Naive thymus-derived CD4-positive, alpha-beta T cell (primary cell): ENCODE results near the gene SIGMAR1. TPM values are rescaled to one million over a fixed set of nuclear protein-coding genes. Genes with fewer than 3 reads are reported as not detected.
A peak's percentile ranks its signal among the peaks of the same experiment; 100 is the strongest.

Experiments used
- ATAC-seq: fragments of 150-1000 bp; cut with Tn5 transposase; 2 replicates; pipeline ENCODE4 v1.10.0; 2021; ENCODE audit warnings: mild to moderate bottlenecking, moderate library complexity
- CTCF ChIA-PET: fragments of 350-600 bp; sonication (Branson Sonifier 250); formaldehyde crosslinking; loops from one replicate; lab custom pipeline; 2021; ENCODE audit warnings: antibody characterized with exemption; lab: Charles Lee
- POLR2A ChIA-PET: fragments of 350-600 bp; sonication (Branson Sonifier 250); formaldehyde crosslinking; loops from one replicate; lab custom pipeline; 2021; ENCODE audit warnings: antibody characterized with exemption, inconsistent platforms; lab: Charles Lee
- DNase-seq, 9 donors: peaks; one replicate each; pipeline versions ENCODE4 v3.0.0 to v3.0.0-alpha.2; 2020 to 2022; ENCODE audit warnings: mixed read lengths in 1 of 9
- H3K27ac ChIP-seq: one replicate; pipeline ENCODE4 v1.7.0; 2013; ENCODE audit warnings: mild to moderate bottlenecking, low read depth, low read length, moderate library complexity
- H3K27me3 ChIP-seq, 2 donors: one replicate each; pipeline ENCODE4 v1.7.0; 2013; ENCODE audit warnings: low read length in 2 of 2, mild to moderate bottlenecking in 2 of 2, moderate library complexity in 2 of 2; ENCODE audit not compliant: control insufficient read depth in 2 of 2, insufficient read depth in 2 of 2
- H3K36me3 ChIP-seq, 3 experiments: 1 replicate in 2 of 3; 2 replicates in 1 of 3; pipeline ENCODE4 v1.7.0; 2013; ENCODE audit warnings: low read length in 3 of 3, mild to moderate bottlenecking in 3 of 3, moderate library complexity in 1 of 3; ENCODE audit not compliant: insufficient read depth in 3 of 3, control insufficient read depth in 2 of 3
- H3K4me1 ChIP-seq, 2 donors: one replicate each; pipeline ENCODE4 v1.7.0; 2013; ENCODE audit warnings: low read length in 2 of 2, mild to moderate bottlenecking in 2 of 2, moderate library complexity in 1 of 2; ENCODE audit not compliant: control insufficient read depth in 2 of 2, insufficient read depth in 2 of 2
- H3K4me3 ChIP-seq: 2 replicates; pipeline ENCODE4 v1.7.0; 2013; ENCODE audit warnings: mild to moderate bottlenecking, low read length
- H3K9me3 ChIP-seq, 3 experiments: 1 replicate in 2 of 3; 2 replicates in 1 of 3; pipeline ENCODE4 v1.7.0; 2013; ENCODE audit warnings: low read length in 3 of 3; ENCODE audit not compliant: control insufficient read depth in 2 of 3
- H3K27ac Mint-ChIP-seq, 9 donors: one replicate each; pipeline ENCODE4 v1.8.0; 2020 to 2022; ENCODE audit warnings: mixed read lengths in 9 of 9, mild to moderate bottlenecking in 8 of 9, moderate library complexity in 5 of 9, inconsistent platforms in 2 of 9
- H3K27me3 Mint-ChIP-seq, 5 donors: one replicate each; pipeline ENCODE4 v1.8.0; 2021 to 2022; ENCODE audit warnings: mixed read lengths in 5 of 5, mild to moderate bottlenecking in 1 of 5
- H3K36me3 Mint-ChIP-seq, 5 donors: one replicate each; pipeline ENCODE4 v1.8.0; 2020 to 2022; ENCODE audit warnings: mixed read lengths in 5 of 5, mild to moderate bottlenecking in 3 of 5, inconsistent platforms in 1 of 5
- H3K4me1 Mint-ChIP-seq, 7 donors: one replicate each; pipeline ENCODE4 v1.8.0; 2020 to 2022; ENCODE audit warnings: mixed read lengths in 7 of 7, mild to moderate bottlenecking in 3 of 7, inconsistent platforms in 1 of 7
- H3K4me3 Mint-ChIP-seq, 10 donors: one replicate each; pipeline ENCODE4 v1.8.0; 2020 to 2022; ENCODE audit warnings: mild to moderate bottlenecking in 10 of 10, mixed read lengths in 10 of 10, moderate library complexity in 6 of 10, inconsistent platforms in 2 of 10
- H3K9me3 Mint-ChIP-seq, 11 donors: one replicate each; pipeline ENCODE4 v1.8.0; 2020 to 2022; ENCODE audit warnings: mixed read lengths in 11 of 11, mild to moderate bottlenecking in 4 of 11, inconsistent platforms in 1 of 11, moderate library complexity in 1 of 11
- intact Hi-C, 2 donors: fragments of 100-400 bp; cut with micrococcal nuclease; formaldehyde crosslinking; loops; one replicate each; pipeline ENCODE4 v1.15.1; 2023
- polyA plus RNA-seq, 2 donors: library from polyadenylated mRNA; unstranded; fragments of 300-500 nt; fragmentation: Illumina TruSeq; gene quantifications; one replicate each; pipeline ENCODE4 v1.2.3, GENCODE V29; 2021
- total RNA-seq, 6 experiments: library from RNA in 5 of 6; stranded (reverse) in 5 of 6; gene quantifications; 1 replicate in 5 of 6; 2 replicates in 1 of 6; pipeline ENCODE4 v1.2.3 and lab custom pipeline; 2021 to 2026

The SIGMAR1 gene
- total and polyA plus RNA-seq, 7 experiments from 2014 or later = 20.7 to 102 (median 52.8) TPM

- DNase-seq = peak; percentile 61 to 94 (median 91)
- H3K4me3 ChIP-seq = peak within 1 kb of the TSS; percentile 86
- peaks cover 18 to 41% (median 27%) of the 10 kb centered on the region in 5 donors for H3K27me3 Mint-ChIP-seq
Observed at GRCh38 chr9:34620061-34620994, 17.3 kb downstream of the SIGMAR1 start, which contains the start of gene DCTN3. Gene DCTN3 (minus strand): TSS chr9:34620495. CDS start chr9:34620464, 31 bp downstream.

GRCh38 chr9:34615132-34615531 is 22.5 kb downstream of the SIGMAR1 start:
- Mint-ChIP-seq H3K4me1 (peaks cover 20 to 39% (median 35%) of the 10 kb centered on the region in 7 donors), H3K27ac (no peak overlapping the region), H3K4me3 (no peak overlapping the region), H3K9me3 (peaks cover 0 to 1% (median 0%) of the 10 kb centered on the region in 11 donors), H3K27me3 (no peaks in the 10 kb centered on the region), H3K36me3 (peaks cover 7 to 30% (median 11%) of the 10 kb centered on the region in 5 donors)
- Histone ChIP-seq H3K4me1 (peaks cover 17 to 29% of the 10 kb centered on the region in 2 donors), H3K36me3 (peaks cover 0 to 53% (median 0%) of the 10 kb centered on the region in 3 experiments), H3K4me3 (no peak overlapping the region), H3K27ac (no peak overlapping the region), H3K27me3 (no peaks in the 10 kb centered on the region), H3K9me3 (no peaks in the 10 kb centered on the region)
- intact Hi-C loops = loop anchor here in 1 of 2 donors (10.0 kb wide), 2 partner anchors 370 to 440 kb away; partner anchors contain the start of genes DNAJB5 and UBAP1
- ChIA-PET CTCF (interaction anchor here (1.0 to 7.5 kb wide), 3 partner anchors 11 to 20 kb away, joined by 3 to 98 read pairs (median 6); partner anchors contain the start of gene SIGMAR1), POLR2A (interaction anchor here (0.8 to 2.2 kb wide), 2 partner anchors 10 to 14 kb away, joined by 3 to 6 read pairs; partner anchors contain the start of gene ARID3C)
- ATAC-seq (no peak), DNase-seq (no peak)

More at GRCh38 chr9:34620061-34620994, 17.3 kb downstream of the SIGMAR1 start, which contains the start of gene DCTN3:
- Mint-ChIP-seq H3K4me1 (peaks cover 23 to 39% (median 32%) of the 10 kb centered on the region in 7 donors), H3K27ac (peak within 1 kb of the TSS; percentile 65 to 97 (median 88)), H3K36me3 (peaks cover 7 to 22% (median 11%) of the 10 kb centered on the region in 5 donors), H3K9me3 (peaks cover 0 to 2% (median 0%) of the 10 kb centered on the region in 11 donors), H3K4me3 (peak within 1 kb of the TSS; percentile 88 to 98 (median 94))
- POLR2A ChIA-PET = interaction anchor here (0.6 to 7.3 kb wide), 11 partner anchors 9 to 244 kb away, joined by 3 to 99 read pairs (median 5); partner anchors contain the start of genes GALT, RPP25L and SIGMAR1
- Histone ChIP-seq H3K27ac (peak within 1 kb of the TSS; percentile 74), H3K36me3 (peaks cover 0 to 35% (median 0%) of the 10 kb centered on the region in 3 experiments), H3K4me1 (peaks cover 12 to 30% of the 10 kb centered on the region in 2 donors), H3K27me3 (peaks cover 3 to 31% of the 10 kb centered on the region in 2 donors), H3K9me3 (no peaks in the 10 kb centered on the region)
- intact Hi-C loops = loop anchor here (1.0 kb wide), 4 partner anchors 8 to 97 kb away; partner anchors contain the start of genes RPP25L (in 2 of the 2), GALT (in 1 of the 2) and SIGMAR1 (in 1 of the 2)
- peak; percentile 98 for ATAC-seq
- CTCF ChIA-PET = interaction anchor here (0.6 to 4.3 kb wide), 8 partner anchors 9 to 856 kb away, joined by 3 to 33 read pairs (median 4); partner anchors contain the start of gene RPP25L

DNA sequence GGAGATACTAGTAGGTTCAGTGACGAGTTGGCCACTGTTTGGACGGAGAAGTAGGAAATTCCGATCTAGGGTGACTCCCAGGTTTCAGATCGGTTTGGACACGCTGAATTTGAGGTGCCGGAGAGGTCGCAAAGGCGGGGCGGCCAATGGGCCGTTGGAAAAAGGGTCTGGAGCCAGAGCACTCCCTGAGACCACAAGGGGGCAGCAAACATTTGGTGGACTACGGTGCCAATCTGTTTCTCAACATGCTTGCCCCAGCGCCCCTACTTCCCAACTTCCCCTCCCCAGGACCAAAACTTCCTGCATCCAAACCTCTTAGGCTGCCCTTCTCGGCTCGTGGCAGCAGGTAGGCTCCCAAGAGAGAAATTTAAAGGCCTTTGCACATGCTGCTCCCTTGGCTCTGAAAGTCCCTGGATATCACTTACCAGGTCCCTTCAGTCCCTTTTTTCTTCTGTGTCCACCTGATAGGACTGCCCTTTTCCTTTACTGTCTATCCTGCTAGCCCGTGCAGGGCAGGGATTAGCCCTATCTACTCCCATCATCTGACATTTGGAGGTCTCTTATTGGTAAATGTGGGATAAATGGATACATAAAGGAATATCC is 24.7 kb downstream of the SIGMAR1 start:
- Mint-ChIP-seq H3K27ac (peak overlapping the region; percentile 78 to 96 (median 92)), H3K36me3 (peaks cover 7 to 26% (median 11%) of the 10 kb centered on the region in 5 donors), H3K9me3 (peaks cover 0 to 1% (median 0%) of the 10 kb centered on the region in 11 donors), H3K4me1 (peaks cover 6 to 28% (median 21%) of the 10 kb centered on the region in 7 donors), H3K27me3 (no peaks in the 10 kb centered on the region), H3K4me3 (peak overlapping the region; percentile 84 to 96 (median 90))
- ChIA-PET POLR2A (interaction anchor here (0.7 to 3.9 kb wide), 11 partner anchors 7 to 1326 kb away, joined by 3 to 55 read pairs (median 4); partner anchors contain the start of genes DCTN3, DNAI1, FAM219A and SIGMAR1), CTCF (interaction anchor here (0.7 to 7.5 kb wide), 6 partner anchors 22 to 279 kb away, joined by 3 to 98 read pairs (median 3); partner anchors contain the start of genes GALT and SIGMAR1)
- Histone ChIP-seq H3K4me1 (peaks cover 10 to 17% of the 10 kb centered on the region in 2 donors), H3K4me3 (peak overlapping the region; percentile 89), H3K36me3 (peaks cover 0 to 43% (median 0%) of the 10 kb centered on the region in 3 experiments), H3K27me3 (no peaks in the 10 kb centered on the region), H3K27ac (peak overlapping the region; percentile 87), H3K9me3 (no peaks in the 10 kb centered on the region)
- DNase-seq = peak; percentile 40 to 75 (median 62)
- ATAC-seq = peak; percentile 58
- intact Hi-C loops = loop anchor here (1.0 to 10.0 kb wide), 15 partner anchors 7 to 796 kb away; partner anchors contain the start of genes DCTN3 (in 2 of the 2), DNAI1 (in 2 of the 2), ENHO (in 2 of the 2) and FAM219A (in 2 of the 2)

GRCh38 chr9:34611811-34612787 is 25.5 kb downstream of the SIGMAR1 start, which contains the start of gene RPP25L:
Gene RPP25L (minus strand): TSS chr9:34612097. CDS start chr9:34611296, 801 bp downstream.
- peaks cover 7 to 18% (median 8%) of the 10 kb centered on the region in 5 donors for H3K36me3 Mint-ChIP-seq
- H3K9me3 Mint-ChIP-seq = peaks cover 0 to 1% (median 0%) of the 10 kb centered on the region in 11 donors
- POLR2A ChIA-PET = interaction anchor here (0.7 to 3.9 kb wide), 11 partner anchors 8 to 1325 kb away, joined by 3 to 55 read pairs (median 4); partner anchors contain the start of genes DCTN3, DNAI1, FAM219A and SIGMAR1

More at GRCh38 chr9:34611811-34612787, 25.5 kb downstream of the SIGMAR1 start, which contains the start of gene RPP25L:
- DNase-seq = peak; percentile 75 to 94 (median 86)
- Histone ChIP-seq H3K4me3 (peak within 1 kb of the TSS; percentile 89), H3K9me3 (no peaks in the 10 kb centered on the region), H3K36me3 (peaks cover 0 to 35% (median 0%) of the 10 kb centered on the region in 3 experiments), H3K4me1 (peaks cover 10 to 17% of the 10 kb centered on the region in 2 donors), H3K27ac (peak within 1 kb of the TSS; percentile 87), H3K27me3 (no peaks in the 10 kb centered on the region)
- intact Hi-C loops = loop anchor here (1.0 to 10.0 kb wide), 15 partner anchors 8 to 795 kb away; partner anchors contain the start of genes DCTN3 (in 2 of the 2), DNAI1 (in 2 of the 2), ENHO (in 2 of the 2) and FAM219A (in 2 of the 2)
- CTCF ChIA-PET = interaction anchor here (0.5 to 7.5 kb wide), 10 partner anchors 8 to 90 kb away, joined by 3 to 98 read pairs (median 3); partner anchors contain the start of genes DCTN3, GALT and SIGMAR1
- H3K4me3 Mint-ChIP-seq = peak within 1 kb of the TSS; percentile 84 to 96 (median 90)
- H3K27ac Mint-ChIP-seq = peak within 1 kb of the TSS; percentile 84 to 96 (median 93)
- no peaks in the 10 kb centered on the region for H3K27me3 Mint-ChIP-seq
- H3K4me1 Mint-ChIP-seq = peaks cover 6 to 28% (median 21%) of the 10 kb centered on the region in 7 donors
- ATAC-seq = peak; percentile 96
